ENCODE data around the gene SLCO4A1. TPM values are rescaled to one million over a fixed set of nuclear protein-coding genes. Genes with fewer than 3 reads are reported as not detected.

Gene SLCO4A1
- total and polyA plus RNA-seq, 2 experiments from 2014 or later = 25.8 to 99.0 TPM

DNA sequence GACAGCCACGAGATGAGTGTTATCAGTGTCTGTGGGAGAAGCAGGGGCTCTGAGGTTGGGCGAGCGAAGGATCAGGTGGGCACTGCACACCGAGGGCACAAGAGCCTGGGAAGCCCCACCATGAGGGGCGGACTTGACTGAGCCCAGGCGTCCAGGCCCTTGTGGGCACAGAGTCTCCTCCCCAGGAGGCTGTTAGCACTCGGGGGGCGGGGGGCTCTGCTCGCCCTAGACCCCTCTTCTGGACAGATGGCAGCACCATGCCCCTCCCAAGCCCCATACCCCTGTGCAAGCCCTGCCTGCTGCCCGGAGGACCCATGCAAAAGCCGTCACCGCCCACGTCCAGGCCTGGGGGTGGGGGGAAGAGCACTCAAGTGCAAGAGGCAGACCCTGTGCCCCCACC is 21.7 kb upstream of the SLCO4A1 start:
- 89% methylated on average over 12 of the region's 13 CpGs for WGBS (ENCODE audit: low lambda C conversion rate, missing lambda C conversion rate)
- Histone ChIP-seq H3K9me3 (ENCODE audit: low read depth) (no peaks in the 10 kb centered on the region), H3K79me2 (no peaks in the 10 kb centered on the region), H3K27ac (no peak overlapping the region), H3K9me2 (replicated peaks; ENCODE audit: insufficient read depth) (no peaks in the 10 kb centered on the region), H4K20me1 (ENCODE audit: insufficient read depth, poor library complexity, severe bottlenecking) (no peaks in the 10 kb centered on the region), H3K4me1 (ENCODE audit: insufficient read depth) (peaks cover 28% of the 10 kb centered on the region), H3K27me3 (no peaks in the 10 kb centered on the region), H3K4me2 (no peak overlapping the region), H3K36me3 (replicated peaks; ENCODE audit: insufficient read depth, low read depth) (no peaks in the 10 kb centered on the region), H2AFZ (no peak overlapping the region), H3K4me3 (no peak overlapping the region)
- TF ChIP-seq EZH2 (IDR thresholded peaks at IDR 0.05; ENCODE audit: borderline replicate concordance) (no peak), EZH2phosphoT487 (IDR thresholded peaks at IDR 0.05; ENCODE audit: low read depth, severe bottlenecking, unreplicated experiment) (no peak)
- TF ChIP-seq, protein P1, sequence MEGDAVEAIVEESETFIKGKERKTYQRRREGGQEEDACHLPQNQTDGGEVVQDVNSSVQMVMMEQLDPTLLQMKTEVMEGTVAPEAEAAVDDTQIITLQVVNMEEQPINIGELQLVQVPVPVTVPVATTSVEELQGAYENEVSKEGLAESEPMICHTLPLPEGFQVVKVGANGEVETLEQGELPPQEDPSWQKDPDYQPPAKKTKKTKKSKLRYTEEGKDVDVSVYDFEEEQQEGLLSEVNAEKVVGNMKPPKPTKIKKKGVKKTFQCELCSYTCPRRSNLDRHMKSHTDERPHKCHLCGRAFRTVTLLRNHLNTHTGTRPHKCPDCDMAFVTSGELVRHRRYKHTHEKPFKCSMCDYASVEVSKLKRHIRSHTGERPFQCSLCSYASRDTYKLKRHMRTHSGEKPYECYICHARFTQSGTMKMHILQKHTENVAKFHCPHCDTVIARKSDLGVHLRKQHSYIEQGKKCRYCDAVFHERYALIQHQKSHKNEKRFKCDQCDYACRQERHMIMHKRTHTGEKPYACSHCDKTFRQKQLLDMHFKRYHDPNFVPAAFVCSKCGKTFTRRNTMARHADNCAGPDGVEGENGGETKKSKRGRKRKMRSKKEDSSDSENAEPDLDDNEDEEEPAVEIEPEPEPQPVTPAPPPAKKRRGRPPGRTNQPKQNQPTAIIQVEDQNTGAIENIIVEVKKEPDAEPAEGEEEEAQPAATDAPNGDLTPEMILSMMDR (IDR thresholded peaks at IDR 0.05; ENCODE audit: poor library complexity) = no peak
- DNase-seq (ENCODE audit: low spot score) = no peak

DNA sequence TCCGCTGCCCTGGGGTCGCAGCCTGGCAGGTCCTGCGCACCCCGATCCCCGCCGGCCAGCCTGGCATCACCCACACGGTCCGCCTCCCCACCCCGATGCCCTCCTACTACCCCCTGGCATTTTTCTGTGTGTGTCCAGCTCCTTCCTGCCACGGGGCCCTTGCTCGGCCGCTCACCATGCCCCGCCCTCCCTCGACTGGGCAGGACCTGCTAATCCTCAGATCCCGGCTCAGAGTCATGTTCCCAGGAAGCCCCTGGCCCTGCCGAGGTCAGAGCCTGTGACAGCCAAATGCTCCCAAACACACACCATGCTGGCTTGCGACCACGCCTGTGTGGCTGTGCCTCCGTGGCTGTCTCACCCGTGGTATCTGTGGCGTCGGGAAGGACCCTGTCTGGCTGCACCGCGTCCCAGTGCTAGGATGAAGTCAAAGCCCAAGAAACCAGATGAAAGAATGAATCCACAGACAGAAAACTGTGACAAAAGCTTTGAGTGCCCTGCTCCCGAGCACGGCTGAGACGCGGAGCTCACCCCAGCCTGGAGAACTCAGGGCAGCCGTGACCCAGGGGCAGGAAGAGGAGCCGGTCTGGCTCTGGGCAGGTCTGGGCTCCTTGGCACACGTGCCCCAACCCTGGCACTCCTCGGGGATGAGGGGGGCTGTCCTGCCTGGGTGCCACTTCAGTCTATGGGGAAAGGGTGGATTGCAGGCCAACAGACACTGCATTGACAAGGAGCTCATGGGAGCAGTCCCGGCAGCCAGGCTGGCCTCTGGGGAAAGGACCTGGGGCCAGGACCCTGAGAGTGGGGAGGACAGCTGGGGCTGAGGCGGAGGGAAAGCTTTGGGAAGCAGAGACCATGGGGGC is 20.8 kb upstream of the SLCO4A1 start:
- Histone ChIP-seq H3K27me3 (no peaks in the 10 kb centered on the region), H4K20me1 (ENCODE audit: insufficient read depth, poor library complexity, severe bottlenecking) (no peaks in the 10 kb centered on the region), H3K79me2 (no peaks in the 10 kb centered on the region), H3K27ac (no peak overlapping the region), H3K36me3 (replicated peaks; ENCODE audit: insufficient read depth, low read depth) (no peaks in the 10 kb centered on the region), H2AFZ (no peak overlapping the region), H3K4me2 (no peak overlapping the region), H3K4me1 (ENCODE audit: insufficient read depth) (peaks cover 25% of the 10 kb centered on the region), H3K4me3 (no peak overlapping the region), H3K9me2 (replicated peaks; ENCODE audit: insufficient read depth) (no peaks in the 10 kb centered on the region), H3K9me3 (ENCODE audit: low read depth) (no peaks in the 10 kb centered on the region)
- TF ChIP-seq, protein P1 (IDR thresholded peaks at IDR 0.05; ENCODE audit: poor library complexity) = no peak
- TF ChIP-seq EZH2phosphoT487 (IDR thresholded peaks at IDR 0.05; ENCODE audit: low read depth, severe bottlenecking, unreplicated experiment) (no peak), EZH2 (IDR thresholded peaks at IDR 0.05; ENCODE audit: borderline replicate concordance) (no peak)
- no peak for DNase-seq (ENCODE audit: low spot score)
- WGBS (ENCODE audit: low lambda C conversion rate, missing lambda C conversion rate) = 86% methylated on average over 26 of the region's 34 CpGs

DNA sequence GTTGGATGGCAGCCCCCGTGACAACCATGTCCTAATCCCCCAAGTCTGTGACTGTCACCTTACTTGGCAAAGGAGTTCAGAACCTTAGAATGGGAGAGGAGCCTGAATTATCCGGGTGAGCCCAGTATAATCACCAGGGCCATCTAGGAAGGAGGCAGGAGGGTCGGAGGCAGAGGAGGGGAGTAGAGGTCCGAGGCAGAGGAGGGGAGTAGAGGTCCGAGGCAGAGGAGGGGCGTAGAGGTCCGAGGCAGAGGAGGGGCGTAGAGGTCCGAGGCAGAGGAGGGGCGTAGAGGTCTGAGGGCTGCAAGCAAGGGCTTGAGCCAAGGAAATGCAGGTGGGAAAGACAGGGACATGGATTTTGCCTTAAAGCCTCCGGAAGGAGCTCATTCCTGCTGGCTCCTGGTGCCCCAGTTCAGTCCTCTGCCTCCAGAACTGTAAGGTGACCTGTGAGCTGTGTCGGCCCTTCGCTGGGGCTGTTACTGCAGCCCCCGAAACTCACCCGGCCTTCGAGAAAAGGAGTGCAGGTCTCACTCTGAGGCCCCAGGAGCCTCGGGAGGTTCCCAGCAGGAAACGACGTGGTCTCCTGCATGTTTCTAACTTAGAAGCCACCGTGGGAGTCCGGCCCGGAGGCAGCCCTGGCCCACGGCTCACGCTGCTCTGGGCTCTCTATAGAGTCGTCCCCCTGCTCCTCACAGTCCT is 20.0 kb upstream of the SLCO4A1 start:
- Histone ChIP-seq H3K4me3 (no peak overlapping the region), H3K9me2 (replicated peaks; ENCODE audit: insufficient read depth) (no peaks in the 10 kb centered on the region), H3K4me2 (no peak overlapping the region), H3K27me3 (no peaks in the 10 kb centered on the region), H3K36me3 (replicated peaks; ENCODE audit: insufficient read depth, low read depth) (no peaks in the 10 kb centered on the region), H2AFZ (peak overlapping the region; percentile 18), H3K79me2 (no peaks in the 10 kb centered on the region), H3K9me3 (ENCODE audit: low read depth) (no peaks in the 10 kb centered on the region), H4K20me1 (ENCODE audit: insufficient read depth, poor library complexity, severe bottlenecking) (no peaks in the 10 kb centered on the region), H3K27ac (peak overlapping the region; percentile 94), H3K4me1 (ENCODE audit: insufficient read depth) (peaks cover 23% of the 10 kb centered on the region)
- TF ChIP-seq EZH2phosphoT487 (IDR thresholded peaks at IDR 0.05; ENCODE audit: low read depth, severe bottlenecking, unreplicated experiment) (no peak), EZH2 (IDR thresholded peaks at IDR 0.05; ENCODE audit: borderline replicate concordance) (no peak)
- TF ChIP-seq, protein P1 (IDR thresholded peaks at IDR 0.05; ENCODE audit: poor library complexity) = no peak
- DNase-seq (ENCODE audit: low spot score) = no peak
- 93% methylated on average over 25 of the region's 25 CpGs for WGBS (ENCODE audit: low lambda C conversion rate, missing lambda C conversion rate)
